ENCODE data around the gene NKG7.

DNA sequence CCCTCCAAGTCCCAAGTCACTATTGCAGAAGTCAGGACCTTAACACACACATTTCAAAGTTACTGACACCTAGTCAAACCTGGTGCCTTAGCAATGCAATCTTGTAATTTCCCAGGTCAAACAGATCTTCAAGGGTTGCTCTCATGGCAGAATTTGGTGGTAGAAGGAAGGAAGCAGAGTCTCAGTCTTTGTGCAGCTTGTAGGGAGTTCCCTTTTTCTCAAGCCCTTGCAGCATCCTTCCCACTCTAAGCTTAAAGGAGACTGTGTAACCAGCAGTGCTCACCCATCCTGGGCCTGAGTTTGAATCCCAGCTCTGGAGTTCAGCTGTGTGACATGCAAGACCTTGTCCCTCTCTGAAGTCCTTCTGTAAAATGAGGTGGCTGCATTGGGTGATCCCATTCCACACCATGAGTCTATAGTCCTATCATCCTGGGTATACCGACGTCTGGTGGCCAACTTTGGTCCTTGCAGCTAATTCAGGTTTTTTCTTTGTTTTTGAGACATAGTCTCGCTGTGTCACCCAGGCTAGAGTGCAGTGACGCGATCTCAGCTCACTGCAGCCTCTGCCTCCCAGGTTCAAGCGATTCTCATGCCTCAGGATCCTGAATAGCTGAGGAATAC lies 35.2 kb upstream of the NKG7 start:
- TF ChIP-seq POLR2AphosphoS5 (IDR thresholded peaks at IDR 0.05) (no peak), CTCF (IDR thresholded peaks at IDR 0.05) (peak in 1 of 3 donors; percentile 19), POLR2A (IDR thresholded peaks at IDR 0.05) (no peak)

Measured in breast epithelium (tissue), 3 donors.